ENCODE measurements around the gene PLCD3. TPM values are rescaled to one million over a fixed set of nuclear protein-coding genes. Genes with fewer than 3 reads are reported as not detected.

The PLCD3 gene
- total and polyA plus RNA-seq, 2 of the 8 experiments (the other 6 are each of a cell fraction or from before 2014, with no cell fraction given): 26.5 to 48.1 TPM

GRCh38 chr17:45119964-45120363 is 12.4 kb downstream of the PLCD3 start:
- Histone ChIP-seq H2BK120ac (replicated peaks; ENCODE audit: low read depth, low read length) (no peak overlapping the region), H3K27me3 (replicated peaks in 1 of 4; ENCODE audit: control insufficient read depth in 3 of 4, extremely low read depth in 1 of 4, insufficient read depth in 3 of 4, low read length in 3 of 4) (no peaks in the 10 kb centered on the region), H2BK5ac (ENCODE audit: low read depth, low read length) (no peak overlapping the region; the same call in 1 of the 2 replicates), H4K91ac (replicated peaks; ENCODE audit: insufficient read length, low read length) (no peak overlapping the region), H3K23ac (ENCODE audit: insufficient read length) (no peak overlapping the region), H2AK5ac (ENCODE audit: low read depth, low read length) (no peak overlapping the region), H2AFZ (ENCODE audit: low read length) (no peak overlapping the region), H2BK20ac (ENCODE audit: low read length) (no peak overlapping the region), H3K56ac (replicated peaks; ENCODE audit: insufficient read length, low read depth, low read length) (no peak overlapping the region), H4K20me1 (replicated peaks in 1 of 2; ENCODE audit: control insufficient read depth in 1 of 2, insufficient read depth in 2 of 2, low read length in 2 of 2) (peaks cover 0 to 2% of the 10 kb centered on the region in 2 experiments), H3K79me2 (ENCODE audit: control insufficient read depth in 1 of 2, insufficient read depth in 2 of 2, low read length in 2 of 2) (no peaks in the 10 kb centered on the region), H3K14ac (ENCODE audit: insufficient read length) (no peak overlapping the region), H3K9ac (replicated peaks in 1 of 4; ENCODE audit: extremely low read depth in 1 of 4, low read depth in 3 of 4, low read length in 3 of 4) (no peak overlapping the region), H3K4me2 (ENCODE audit: insufficient read depth in 1 of 2, low read depth in 2 of 2, low read length in 2 of 2) (no peak overlapping the region), H4K5ac (ENCODE audit: insufficient read length, low read depth, low read length) (no peak overlapping the region), H3K9me3 (ENCODE audit: insufficient read depth in 2 of 2, low read depth in 1 of 2, low read length in 1 of 2) (no peaks in the 10 kb centered on the region), H3K4me3 (ENCODE audit: extremely low read depth in 1 of 4, insufficient read depth in 2 of 4, low read depth in 3 of 4, low read length in 4 of 4) (no peak overlapping the region), H3K4me1 (replicated peaks in 1 of 4; ENCODE audit: control insufficient read depth in 3 of 4, insufficient read depth in 4 of 4, low read length in 3 of 4) (peaks cover 0 to 9% (median 0%) of the 10 kb centered on the region in 4 experiments; a peak in 1 of 7 replicates), H4K8ac (ENCODE audit: extremely low read depth, insufficient read depth, low read length) (no peak overlapping the region), H3K18ac (ENCODE audit: extremely low read depth, low read length) (no peak overlapping the region), H3K27ac (ENCODE audit: low read depth, low read length) (no peak overlapping the region), H3K23me2 (ENCODE audit: low read depth, low read length) (no peaks in the 10 kb centered on the region), H3K4ac (replicated peaks; ENCODE audit: insufficient read length, low read depth, low read length) (no peak overlapping the region), H2BK15ac (ENCODE audit: low read length) (no peak overlapping the region), H2BK12ac (ENCODE audit: low read depth, low read length) (no peak overlapping the region), H3K79me1 (ENCODE audit: low read depth, low read length) (no peaks in the 10 kb centered on the region), H3K36me3 (ENCODE audit: control insufficient read depth in 2 of 4, insufficient read depth in 4 of 4, low read length in 3 of 4) (no peaks in the 10 kb centered on the region)
- no peak for DNase-seq (ENCODE audit: low read depth in 1 of 2, low spot score in 2 of 2)
- 90% methylated on average over 8 of the region's 8 CpGs; no CpG with 5 or more reads in 1 of the 2 experiments for WGBS, 2 experiments (ENCODE audit: extremely low coverage in 1 of 2, insufficient coverage in 1 of 2, insufficient read length in 1 of 2, insufficient replicate concordance in 2 of 2, low coverage in 1 of 2, low lambda C conversion rate in 2 of 2, missing lambda C conversion rate in 1 of 2)
- ChIA-PET CTCF (ENCODE audit: partially characterized antibody) (interaction anchor here (0.9 to 4.7 kb wide), 9 partner anchors 8 to 279 kb away, joined by 3 to 50 read pairs (median 3); partner anchors contain the start of genes ACBD4 and PLCD3), POLR2A (ENCODE audit: partially characterized antibody) (interaction anchor here (0.6 to 2.0 kb wide), 6 partner anchors 8 to 46 kb away, joined by 3 to 8 read pairs (median 4); no protein-coding TSS in a partner anchor)
- no peak for FAIRE-seq
- TF ChIP-seq TBP (IDR thresholded peaks at IDR 0.05; ENCODE audit: low read depth, low read length) (no peak), CBX8 (IDR thresholded peaks at IDR 0.05; ENCODE audit: borderline replicate concordance, low read depth, low read length) (no peak), EZH2 (IDR thresholded peaks at IDR 0.05; ENCODE audit: low read depth, low read length, severe bottlenecking) (no peak), CTBP2 (IDR thresholded peaks at IDR 0.05; ENCODE audit: borderline replicate concordance, insufficient read depth, insufficient read length, low read length) (no peak), GABPA (IDR thresholded peaks at IDR 0.05; ENCODE audit: borderline replicate concordance, insufficient read depth, low read length) (no peak), E2F6 (IDR thresholded peaks at IDR 0.05) (no peak), SP2 (IDR thresholded peaks at IDR 0.05; ENCODE audit: low read length) (no peak), KDM5A (IDR thresholded peaks at IDR 0.05; ENCODE audit: low read length) (no peak), PHF8 (conservative IDR thresholded peaks at IDR 0.05; ENCODE audit: low read depth, low read length) (no peak), BRCA1 (IDR thresholded peaks at IDR 0.05; ENCODE audit: low read depth, low read length) (no peak)
